ENCODE data around the gene FLNB.
"Not testable (repeated sequence)": the region's sequence is repeated elsewhere in the genome, so short reads cannot be mapped to it uniquely, and the experiment has no call there.

Gene FLNB

DNA sequence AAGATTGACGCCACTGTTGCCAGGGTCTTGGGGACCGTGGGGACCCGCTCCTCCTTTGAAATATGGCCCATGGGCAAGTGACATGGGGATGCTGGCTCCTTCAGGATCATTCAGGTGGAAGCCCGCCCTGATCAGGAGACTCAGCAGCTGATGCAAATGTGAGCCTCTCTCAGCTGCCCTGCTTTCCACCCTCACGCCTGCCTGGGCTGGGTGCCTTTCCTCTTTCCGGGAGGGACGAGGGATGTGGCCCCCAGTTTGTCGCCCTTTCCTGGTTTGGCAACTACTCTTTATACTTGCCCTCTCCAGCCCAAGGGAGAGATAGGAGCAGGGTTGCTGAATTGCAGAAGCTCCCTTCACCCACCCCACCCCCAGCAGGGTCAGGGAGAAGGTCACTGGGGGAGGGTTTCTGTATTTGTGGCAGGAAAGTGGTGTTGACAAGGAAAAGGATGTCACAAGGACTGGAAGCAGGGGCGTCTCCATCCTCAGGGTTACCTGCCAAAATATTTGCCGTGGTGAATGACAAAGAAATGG lies 180.8 kb downstream of the FLNB start:
- DNase-seq = peak; percentile 68

DNA sequence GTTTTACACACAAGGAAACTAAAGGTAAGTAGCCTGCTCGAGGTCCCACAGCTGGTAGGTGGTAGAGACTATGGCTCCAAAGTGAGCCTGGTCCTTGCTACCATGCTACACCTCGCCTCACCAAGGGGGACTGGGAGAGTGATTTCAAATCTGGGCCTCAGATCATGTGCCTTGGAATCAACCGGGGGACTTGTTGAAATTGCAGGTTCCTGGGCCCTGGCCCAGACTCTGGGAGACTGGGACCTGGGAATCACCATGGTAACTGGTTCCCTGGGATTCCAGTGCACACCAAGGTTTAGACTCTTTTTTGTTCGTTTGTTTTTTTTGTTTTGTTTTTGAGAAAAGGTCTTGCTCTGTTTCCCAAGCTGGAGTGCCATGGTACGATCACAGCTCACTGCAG lies 181.5 kb downstream of the FLNB start:
- no peak for DNase-seq

- no peak for DNase-seq
Observed at GRCh38 chr3:58190291-58190690, 182.1 kb downstream of the FLNB start.

DNA sequence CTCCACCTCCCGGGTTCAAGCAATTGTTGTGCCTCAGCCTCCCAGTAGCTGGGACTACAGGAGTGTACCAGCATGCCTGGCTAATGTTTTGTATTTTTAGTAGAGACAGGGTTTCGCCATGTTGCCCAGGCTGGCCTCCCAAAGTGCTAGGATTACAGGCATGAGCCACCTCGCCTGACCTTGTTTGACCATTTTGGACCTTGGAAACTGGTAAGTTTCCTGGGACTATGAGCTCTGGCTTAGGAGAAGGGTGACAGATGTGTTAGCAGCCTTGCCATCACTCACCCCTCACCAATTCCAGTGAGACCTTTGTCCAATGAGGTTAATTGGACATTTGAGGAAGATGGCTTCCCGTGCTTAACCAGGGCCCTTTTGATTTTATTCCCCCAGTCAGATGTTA lies 182.7 kb downstream of the FLNB start:
- no peak for DNase-seq

DNA sequence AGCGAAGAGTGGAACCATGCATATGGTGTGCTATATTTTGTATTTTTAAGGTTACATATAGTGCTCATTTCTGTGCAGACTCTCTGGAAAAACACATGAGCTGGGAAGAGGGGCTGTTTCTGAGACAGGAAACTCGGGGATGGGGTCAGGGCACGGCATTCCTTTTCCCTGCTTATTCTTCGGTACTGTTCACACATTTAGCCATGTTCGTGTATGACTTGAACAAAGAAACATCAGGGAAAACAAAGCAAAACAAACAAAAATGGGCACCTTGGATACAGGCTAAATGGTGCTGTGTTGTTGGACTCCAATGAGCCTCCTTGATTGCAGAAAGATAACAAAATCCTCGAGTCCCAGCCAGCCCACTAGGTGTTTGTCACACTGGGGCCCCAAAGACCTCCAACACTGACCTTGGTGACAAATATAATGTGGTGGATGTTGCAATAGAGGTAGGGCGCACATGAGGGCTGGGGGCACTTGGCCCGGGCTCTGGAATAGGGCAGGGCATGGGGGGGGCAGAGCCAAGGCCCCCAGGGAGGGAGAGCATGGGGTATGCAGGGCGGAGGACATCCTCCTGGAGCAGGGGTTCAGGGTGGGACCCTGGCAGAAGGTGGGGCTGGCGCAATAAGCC lies 183.3 kb downstream of the FLNB start:
- no peak for DNase-seq

GRCh38 chr3:58192069-58192468 lies 183.8 kb downstream of the FLNB start:
- DNase-seq = no peak

- no peak for DNase-seq
Observed at GRCh38 chr3:58193682-58194407, 185.6 kb downstream of the FLNB start.

- no peak for DNase-seq
Observed at GRCh38 chr3:58197588-58197987, 189.4 kb downstream of the FLNB start.

DNA sequence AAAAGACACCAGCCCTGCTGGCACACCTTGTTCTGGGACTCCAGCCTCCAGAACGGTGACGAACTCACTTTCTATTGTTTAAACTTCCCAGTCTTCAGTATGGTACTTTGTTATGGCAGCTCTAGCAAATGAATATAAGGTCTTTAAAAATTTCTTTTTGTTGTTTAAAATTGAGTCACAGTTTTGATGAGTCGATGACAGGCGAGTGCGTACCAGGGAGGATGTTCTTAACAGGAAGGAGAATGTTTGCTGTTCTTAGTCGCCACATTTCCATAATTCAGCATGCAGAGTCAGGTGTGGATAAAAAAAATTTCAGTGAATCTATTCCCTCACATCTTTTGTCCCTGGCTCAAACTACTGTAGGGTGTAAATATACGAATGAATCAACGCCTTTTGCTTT lies 190.1 kb downstream of the FLNB start:
- no peak for DNase-seq

- no peak for DNase-seq
Observed at GRCh38 chr3:58198804-58199203, 190.6 kb downstream of the FLNB start.

- DNase-seq = no peak
Observed at GRCh38 chr3:58200121-58200709, 192.0 kb downstream of the FLNB start.

DNA sequence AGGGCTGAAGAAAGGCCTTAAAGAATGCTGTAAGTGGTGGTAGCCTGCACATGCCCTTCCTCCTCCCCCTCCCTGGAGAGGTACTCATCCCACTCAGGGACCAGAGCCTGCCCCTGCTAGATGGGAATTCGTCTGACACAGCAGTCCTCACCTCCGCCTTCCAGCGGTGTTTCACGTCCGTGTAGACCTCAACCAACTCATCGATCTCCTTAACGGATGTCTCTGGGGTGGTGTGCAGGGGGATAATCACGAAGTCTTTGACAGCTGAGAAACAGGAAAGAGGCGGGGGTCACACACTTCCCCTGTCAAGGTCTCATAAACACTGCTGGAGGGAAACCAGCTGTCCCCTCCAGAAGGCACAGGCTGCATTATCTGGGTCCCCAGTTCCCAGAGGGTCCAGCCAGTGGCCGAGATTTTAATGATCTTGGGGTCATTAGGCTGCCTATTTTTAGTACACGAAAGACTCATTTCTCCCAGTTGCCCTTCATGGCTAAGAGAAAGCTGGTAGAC lies 192.7 kb downstream of the FLNB start:
- no peak for DNase-seq

GRCh38 chr3:58201451-58201850 lies 193.2 kb downstream of the FLNB start:
- not testable (repeated sequence) for DNase-seq

DNA sequence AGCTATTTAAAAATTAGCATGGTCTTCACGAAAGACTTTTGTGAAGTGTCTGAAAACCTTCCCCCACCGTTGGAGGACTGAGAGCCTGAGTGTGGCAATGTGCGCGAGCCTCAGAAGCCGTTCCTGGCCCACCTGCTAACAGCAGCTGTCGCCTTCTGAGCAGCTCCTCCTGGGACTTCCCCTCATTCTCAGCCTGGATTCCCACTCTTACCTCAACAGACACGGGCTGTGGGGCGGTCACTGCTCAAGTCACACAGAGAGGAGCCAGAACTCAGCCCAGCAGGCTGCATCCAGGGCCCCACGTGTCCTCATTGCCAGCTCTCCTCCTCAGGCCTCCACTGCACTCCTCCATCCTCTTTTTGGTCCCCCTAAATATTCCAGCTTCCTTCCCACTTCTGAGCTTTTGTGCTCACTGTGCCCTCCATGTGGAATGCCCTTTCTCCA lies 194.7 kb downstream of the FLNB start:
- no peak for DNase-seq

GRCh38 chr3:58203541-58203940 lies 195.3 kb downstream of the FLNB start:
- no peak for DNase-seq

DNA sequence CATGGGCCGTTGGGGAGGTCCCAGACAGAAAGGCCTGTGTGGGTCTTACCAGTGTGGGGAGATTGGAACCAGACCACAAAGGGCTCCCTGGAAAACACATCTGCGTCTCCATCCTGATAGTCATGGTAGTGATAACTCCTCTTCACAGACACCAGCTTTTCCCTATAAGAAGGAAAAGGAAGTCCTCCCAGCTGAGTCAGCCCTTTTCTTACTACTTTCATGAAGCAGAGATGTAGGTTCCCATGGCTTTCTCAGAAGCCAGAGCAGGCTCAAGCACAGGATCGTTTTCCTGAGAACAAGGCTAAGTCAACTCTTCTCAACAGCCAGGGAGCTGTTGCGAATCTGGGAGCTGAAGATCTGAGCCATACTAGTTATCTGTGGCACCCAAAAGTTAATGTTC lies 196.5 kb downstream of the FLNB start:
- no peak for DNase-seq

DNA sequence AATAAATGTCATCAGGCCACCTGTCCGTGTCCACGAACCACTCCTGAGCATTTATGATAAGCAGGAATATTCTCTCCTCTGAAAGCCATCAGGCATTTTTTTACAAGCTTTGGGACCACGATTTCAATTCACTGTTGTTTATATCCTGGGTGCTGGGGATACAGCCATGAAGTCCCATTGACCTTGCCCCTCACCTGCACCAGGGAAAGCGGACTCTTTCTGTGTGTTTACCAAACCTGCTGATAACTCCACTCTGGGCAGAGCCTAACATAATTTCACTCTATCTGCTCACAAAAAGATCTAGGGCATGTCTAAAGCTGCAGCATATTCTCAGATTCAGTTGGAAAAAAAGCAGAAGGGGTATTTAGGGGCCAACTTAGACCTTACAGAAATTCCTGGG lies 197.8 kb downstream of the FLNB start:
- no peak for DNase-seq

DNA sequence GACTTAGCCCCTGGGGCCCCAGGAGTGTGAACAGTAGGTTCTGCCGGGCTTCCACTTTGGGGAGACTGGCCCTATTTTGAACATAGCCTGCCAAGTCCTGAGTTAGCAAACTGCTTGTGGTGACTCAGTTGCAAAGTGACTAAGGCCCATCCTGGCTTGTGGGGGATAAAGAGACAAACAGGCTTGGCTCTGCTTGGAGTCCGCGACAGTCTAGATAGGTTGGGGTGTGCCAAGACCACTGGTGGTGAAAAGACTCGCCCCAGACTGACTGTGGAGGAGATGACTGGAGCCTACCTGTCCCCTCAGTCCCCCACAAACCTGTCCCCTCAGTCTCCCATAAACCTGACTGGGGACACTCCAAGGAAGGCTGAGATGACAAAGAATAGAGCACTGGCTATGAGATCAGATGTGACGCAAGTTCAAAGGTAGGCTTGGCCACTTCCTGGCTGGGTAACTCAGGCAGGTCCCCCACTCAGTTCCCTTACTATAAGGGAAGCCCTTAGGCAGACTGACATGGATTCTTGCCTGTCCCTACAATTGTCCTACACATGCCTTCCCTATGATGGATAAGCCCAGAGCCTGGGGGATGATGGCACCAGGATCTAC lies 198.3 kb downstream of the FLNB start:
- no peak for DNase-seq

DNA sequence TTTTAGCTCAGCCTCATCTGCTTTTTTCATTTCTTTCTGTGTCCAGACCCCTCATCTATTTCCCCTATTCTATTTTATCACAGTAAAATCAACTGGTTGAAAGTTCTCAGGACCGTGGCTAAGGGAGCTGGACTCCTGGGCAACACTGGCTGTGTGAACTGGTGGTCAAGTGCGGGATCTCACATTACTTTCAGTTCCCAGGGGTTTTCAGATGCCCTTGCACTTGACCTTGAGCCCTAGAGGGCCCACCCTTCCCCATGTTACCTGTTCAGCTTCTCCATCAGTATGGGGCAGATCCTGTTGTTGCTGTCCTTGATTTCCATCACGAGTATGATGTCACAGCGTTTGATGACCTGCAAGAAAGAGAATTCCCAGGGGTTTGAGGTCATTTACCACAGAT lies 199.7 kb downstream of the FLNB start:
- no peak for DNase-seq

DNA sequence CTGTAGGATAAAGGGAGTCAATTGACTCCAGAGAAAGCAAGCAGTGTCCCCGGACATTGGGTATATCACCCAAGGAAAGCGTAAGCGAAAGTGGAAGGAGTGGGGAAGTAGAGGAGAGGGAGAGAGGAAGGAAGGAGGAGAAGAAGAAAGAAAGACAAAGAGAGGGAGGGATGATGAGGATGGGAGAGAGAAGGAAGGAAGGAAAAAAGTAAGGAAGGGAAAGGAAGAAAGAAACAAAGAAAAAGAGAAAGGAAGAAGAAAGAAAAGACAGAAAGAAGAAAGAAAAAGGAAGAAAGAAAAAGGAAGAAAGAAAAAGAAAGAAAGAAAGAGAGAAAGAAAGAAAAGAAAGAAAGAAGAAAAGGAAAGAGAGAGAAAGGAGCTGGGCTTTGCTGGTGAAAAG lies 201.7 kb downstream of the FLNB start:
- DNase-seq = no peak

- DNase-seq = no peak
Observed at GRCh38 chr3:58210761-58211460, 202.7 kb downstream of the FLNB start, which contains the start of gene DNASE1L3. Gene DNASE1L3, minus strand, starts transcription at chr3:58210972. Its CDS starts 66 bp downstream, at chr3:58210906.

DNA sequence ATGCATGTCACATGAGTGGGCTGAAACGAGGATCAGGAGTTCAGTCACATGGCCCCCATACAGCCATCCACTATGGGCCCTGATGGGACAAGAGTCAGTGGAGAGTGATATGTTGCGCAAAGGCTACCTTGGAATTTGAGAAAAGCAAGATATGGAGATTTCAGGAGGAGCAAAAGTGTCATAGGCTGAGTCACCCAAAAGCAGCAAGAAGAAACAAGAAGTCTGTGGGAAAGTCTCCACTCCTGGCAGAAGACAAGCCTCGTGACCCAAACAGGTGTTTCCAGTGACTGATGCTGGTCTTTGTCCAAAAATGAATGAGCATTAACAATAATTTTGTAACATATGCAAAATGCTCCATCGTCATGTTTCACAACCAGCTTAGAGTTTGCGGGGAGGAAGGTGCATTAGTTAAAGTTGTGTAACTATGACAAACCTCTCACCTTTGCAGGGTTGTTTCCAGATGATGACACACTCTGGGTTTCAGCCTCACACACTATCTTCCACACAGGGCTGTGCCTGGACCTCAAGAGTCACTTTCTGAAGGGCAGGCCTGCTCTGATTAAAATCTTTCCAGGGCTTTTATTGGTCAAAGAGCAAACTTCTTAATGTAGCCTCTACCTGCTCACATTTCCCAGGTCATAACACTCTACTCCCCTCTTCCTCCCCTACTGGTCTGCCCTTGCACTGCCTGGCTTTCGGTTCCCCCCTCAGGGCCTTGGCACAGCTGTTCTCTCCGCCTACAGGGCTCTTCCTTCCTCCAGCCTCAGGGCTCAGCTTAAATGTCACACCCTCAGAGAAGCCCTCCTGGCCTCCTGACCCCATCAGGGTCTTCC lies 206.5 kb downstream of the FLNB start:
- no peak for DNase-seq

All from retina (tissue), 1 donor.